ENCODE results near the gene SLC6A1. TPM values are rescaled to one million over a fixed set of nuclear protein-coding genes. Genes with fewer than 3 reads are reported as not detected.
"Not testable (repeated sequence)": the region's sequence is repeated elsewhere in the genome, so short reads cannot be mapped to it uniquely, and the experiment has no call there.

Gene SLC6A1
- total RNA-seq, 2 experiments from 2014 or later: not detected

GRCh38 chr3:11059090-11059798, 66.7 kb downstream of the SLC6A1 start:
- H3K4me3 Mint-ChIP-seq: no peak overlapping the region
- CTCF ChIA-PET: no interaction called here
- Histone ChIP-seq H3K36me3 (ENCODE audit: insufficient read depth, low read length) (no peaks in the 10 kb centered on the region), H3K4me1 (ENCODE audit: insufficient read depth, low read length) (peaks cover 4% of the 10 kb centered on the region), H3K27ac (ENCODE audit: low read depth in 1 of 2, low read length in 2 of 2) (no peak overlapping the region), H3K4me3 (ENCODE audit: low read length) (no peak overlapping the region), H3K27me3 (ENCODE audit: control insufficient read depth in 1 of 2, insufficient read depth in 2 of 2, low read length in 2 of 2) (peaks cover 3 to 9% of the 10 kb centered on the region in 2 experiments), H3K9me3 (ENCODE audit: control insufficient read depth in 1 of 2, insufficient read depth in 1 of 2, low read length in 2 of 2) (peaks cover 0 to 9% of the 10 kb centered on the region in 2 experiments)
- H3K36me3 Mint-ChIP-seq (ENCODE audit: low read depth): no peaks in the 10 kb centered on the region
- peak in 3 of 14 experiments; percentile 13 to 29 (median 21) for DNase-seq
- no peak for ATAC-seq (ENCODE audit: poor library complexity)
- POLR2A ChIA-PET: no interaction called here
- no peaks in the 10 kb centered on the region for H3K4me1 Mint-ChIP-seq (ENCODE audit: low read depth)
- no peak for TF ChIP-seq CTCF (IDR thresholded peaks at IDR 0.05)
- H3K27ac Mint-ChIP-seq: no peak overlapping the region
- no peaks in the 10 kb centered on the region for H3K9me3 Mint-ChIP-seq
- H3K27me3 Mint-ChIP-seq: peaks cover 13% of the 10 kb centered on the region
- intact Hi-C loops (cut with DNase I, micrococcal nuclease): loop anchor here in 1 of 2 experiments (10.0 kb wide), 1 partner anchor 304 kb away; no protein-coding TSS in a partner anchor

GRCh38 chr3:11059799-11060115, 67.2 kb downstream of the SLC6A1 start:
- Histone ChIP-seq H3K9me3 (ENCODE audit: control insufficient read depth in 1 of 2, insufficient read depth in 1 of 2, low read length in 2 of 2) (peaks cover 0 to 11% of the 10 kb centered on the region in 2 experiments), H3K27me3 (ENCODE audit: control insufficient read depth in 1 of 2, insufficient read depth in 2 of 2, low read length in 2 of 2) (peaks cover 3 to 9% of the 10 kb centered on the region in 2 experiments), H3K27ac (ENCODE audit: low read depth in 1 of 2, low read length in 2 of 2) (no peak overlapping the region), H3K4me3 (ENCODE audit: low read length) (no peak overlapping the region), H3K36me3 (ENCODE audit: insufficient read depth, low read length) (no peaks in the 10 kb centered on the region), H3K4me1 (ENCODE audit: insufficient read depth, low read length) (peaks cover 4% of the 10 kb centered on the region)
- H3K36me3 Mint-ChIP-seq (ENCODE audit: low read depth): no peaks in the 10 kb centered on the region
- no peak for TF ChIP-seq CTCF (IDR thresholded peaks at IDR 0.05)
- H3K9me3 Mint-ChIP-seq: no peaks in the 10 kb centered on the region
- ChIA-PET CTCF (no interaction called here), POLR2A (no interaction called here)
- H3K4me1 Mint-ChIP-seq (ENCODE audit: low read depth): no peaks in the 10 kb centered on the region
- ATAC-seq (ENCODE audit: poor library complexity) (no peak), DNase-seq (no peak)
- no peak overlapping the region for H3K4me3 Mint-ChIP-seq
- no peak overlapping the region for H3K27ac Mint-ChIP-seq
- peaks cover 17% of the 10 kb centered on the region for H3K27me3 Mint-ChIP-seq
- intact Hi-C loops (cut with DNase I, micrococcal nuclease): loop anchor here (5.0 to 10.0 kb wide), 3 partner anchors 278 to 598 kb away; no protein-coding TSS in a partner anchor

GRCh38 chr3:11060500-11061251, 68.1 kb downstream of the SLC6A1 start:
- no peak overlapping the region for H3K27ac ChIP-seq (ENCODE audit: low read depth in 1 of 2, low read length in 2 of 2)
- ChIA-PET CTCF (interaction anchor here (1.0 kb wide), 1 partner anchor 744 kb away, joined by 4 read pairs; no protein-coding TSS in a partner anchor), POLR2A (no interaction called here)
- no peaks in the 10 kb centered on the region for H3K36me3 ChIP-seq (ENCODE audit: insufficient read depth, low read length)
- H3K4me3 ChIP-seq (ENCODE audit: low read length): no peak overlapping the region
- Mint-ChIP-seq H3K4me1 (ENCODE audit: low read depth) (no peaks in the 10 kb centered on the region), H3K27ac (no peak overlapping the region), H3K36me3 (ENCODE audit: low read depth) (no peaks in the 10 kb centered on the region), H3K27me3 (peaks cover 22% of the 10 kb centered on the region), H3K4me3 (no peak overlapping the region), H3K9me3 (no peaks in the 10 kb centered on the region)
- peak; percentile 65 for TF ChIP-seq CTCF (IDR thresholded peaks at IDR 0.05)
- DNase-seq: peak in 11 of 14 experiments; percentile 4 to 57 (median 15)
- H3K4me1 ChIP-seq (ENCODE audit: insufficient read depth, low read length): peaks cover 4% of the 10 kb centered on the region
- peaks cover 0 to 15% of the 10 kb centered on the region in 2 experiments for H3K9me3 ChIP-seq (ENCODE audit: control insufficient read depth in 1 of 2, insufficient read depth in 1 of 2, low read length in 2 of 2)
- intact Hi-C loops (cut with DNase I, micrococcal nuclease): loop anchor here in 1 of 2 experiments (5.0 kb wide), 2 partner anchors 277 to 597 kb away; no protein-coding TSS in a partner anchor
- H3K27me3 ChIP-seq (ENCODE audit: control insufficient read depth in 1 of 2, insufficient read depth in 2 of 2, low read length in 2 of 2): peaks cover 6 to 9% of the 10 kb centered on the region in 2 experiments
- ATAC-seq (ENCODE audit: poor library complexity): no peak

GRCh38 chr3:11061268-11061871, 68.8 kb downstream of the SLC6A1 start:
- CTCF ChIA-PET: interaction anchor here (1.0 kb wide), 1 partner anchor 743 kb away, joined by 4 read pairs; no protein-coding TSS in a partner anchor
- H3K27me3 ChIP-seq (ENCODE audit: control insufficient read depth in 1 of 2, insufficient read depth in 2 of 2, low read length in 2 of 2); H3K9me3 Mint-ChIP-seq; H3K27ac Mint-ChIP-seq; ATAC-seq (ENCODE audit: poor library complexity); H3K4me3 ChIP-seq (ENCODE audit: low read length); H3K36me3 Mint-ChIP-seq (ENCODE audit: low read depth); DNase-seq; H3K4me1 ChIP-seq (ENCODE audit: insufficient read depth, low read length); H3K4me3 Mint-ChIP-seq; H3K27ac ChIP-seq (ENCODE audit: low read depth in 1 of 2, low read length in 2 of 2); POLR2A ChIA-PET; H3K4me1 Mint-ChIP-seq (ENCODE audit: low read depth); H3K36me3 ChIP-seq (ENCODE audit: insufficient read depth, low read length): not testable (repeated sequence)
- intact Hi-C loops (cut with DNase I, micrococcal nuclease): loop anchor here in 1 of 2 experiments (5.0 kb wide), 2 partner anchors 276 to 596 kb away; no protein-coding TSS in a partner anchor
- H3K9me3 ChIP-seq (ENCODE audit: control insufficient read depth in 1 of 2, insufficient read depth in 1 of 2, low read length in 2 of 2): peaks cover 0 to 15% of the 10 kb centered on the region in 2 experiments
- H3K27me3 Mint-ChIP-seq: peaks cover 23% of the 10 kb centered on the region

Data from CD4-positive, alpha-beta T cell (primary cell).